ENCODE data around the gene MORF4L1. TPM values are rescaled to one million over a fixed set of nuclear protein-coding genes. Genes with fewer than 3 reads are reported as not detected.
A peak's percentile ranks its signal among the peaks of the same experiment; 100 is the strongest.

MORF4L1 gene
- total and polyA plus RNA-seq, 10 of the 15 experiments (the other 5 are each of a cell fraction or from before 2014, with no cell fraction given) = 113 to 636 (median 229) TPM

- TF ChIP-seq ZNF592 (IDR thresholded peaks at IDR 0.05) = peak; percentile 89; the same call in 1 of the 2 replicates
- no peak for TF ChIP-seq IRF3 (IDR thresholded peaks at IDR 0.05)
- no peak for TF ChIP-seq POLR2AphosphoS2 (IDR thresholded peaks at IDR 0.05; ENCODE audit: low read depth, low read length)
- no peak for TF ChIP-seq STAT1 (conservative IDR thresholded peaks at IDR 0.05)
- TF ChIP-seq TCF12 (IDR thresholded peaks at IDR 0.05; ENCODE audit: low read depth, low read length) = 0 out of 2 replicates have a peak, but pooled peaks have one; percentile 30
- peak; percentile 58 for TF ChIP-seq CREM (IDR thresholded peaks at IDR 0.05; ENCODE audit: low read depth)
- TF ChIP-seq BACH1 (IDR thresholded peaks at IDR 0.05; ENCODE audit: borderline replicate concordance) = peak; percentile 55; the same call in 1 of the 2 replicates
- no peak for TF ChIP-seq NFYA (IDR thresholded peaks at IDR 0.05; ENCODE audit: borderline replicate concordance, low read depth, low read length)
- TF ChIP-seq LARP7 (IDR thresholded peaks at IDR 0.05) = peak; percentile 81
- peak in 1 of 2 experiments; percentile 33; a peak in 2 of 4 replicates for TF ChIP-seq BHLHE40 (IDR thresholded peaks at IDR 0.05; ENCODE audit: borderline replicate concordance in 1 of 2, low read depth in 2 of 2, low read length in 1 of 2)
- no peak for TF ChIP-seq SREBF1 (IDR thresholded peaks at IDR 0.05; ENCODE audit: low read length)
- no peak for TF ChIP-seq KAT2A (conservative IDR thresholded peaks at IDR 0.05; ENCODE audit: control insufficient read depth, low read depth, low read length)
- peak; percentile 42 to 58 (median 54) for TF ChIP-seq CTCF (IDR thresholded peaks at IDR 0.05 in 2 of 3, conservative IDR thresholded peaks at IDR 0.05 in 1 of 3; ENCODE audit: control insufficient read depth in 2 of 3, extremely low read depth in 1 of 3, insufficient read depth in 1 of 3, low read depth in 3 of 3, low read length in 3 of 3)
- TF ChIP-seq EGR1 (IDR thresholded peaks at IDR 0.05; ENCODE audit: borderline replicate concordance in 1 of 2, low read depth in 2 of 2, low read length in 2 of 2) = peak in 1 of 2 experiments; percentile 66; a peak in 1 of 3 replicates
- no peak for TF ChIP-seq SIN3A (IDR thresholded peaks at IDR 0.05; ENCODE audit: low read depth, low read length)
- TF ChIP-seq ATF7 (IDR thresholded peaks at IDR 0.05; ENCODE audit: low read depth) = no peak; the same call in 1 of the 2 replicates
These were observed 492 bp downstream of the MORF4L1 start (continued) for GRCh38 chr15:78872972-78873792.

All from GM12878 (cell line).